H1 (cell line): ENCODE measurements around the gene NMRK2.

ENCODE experiments used
- ATF2 ChIP-seq: IDR thresholded peaks from 2 replicates; pipeline ENCODE4 v1.6.1; 2012; ENCODE audit warnings: low read length, inconsistent platforms
- ATF3 ChIP-seq: IDR thresholded peaks from 2 replicates; pipeline ENCODE4 v1.6.1; 2011; ENCODE audit warnings: low read depth, mild to moderate bottlenecking, low read length; ENCODE audit not compliant: insufficient read depth
- CTCF ChIP-seq, 3 experiments: IDR thresholded peaks; 1 replicate in 2 of 3; 2 replicates in 1 of 3; pipeline versions ENCODE4 v1.5.1 to v1.6.1; 2011; ENCODE audit warnings: low read length in 3 of 3, mild to moderate bottlenecking in 3 of 3, inconsistent platforms in 2 of 3, low read depth in 1 of 3, moderate library complexity in 1 of 3; ENCODE audit not compliant: insufficient read depth in 1 of 3; ENCODE audit errors: control extremely low read depth in 1 of 3
- EP300 ChIP-seq, 2 experiments: IDR thresholded peaks; 1 replicate in 1 of 2; 2 replicates in 1 of 2; pipeline ENCODE4 v1.6.1; 2011 to 2012; ENCODE audit warnings: low read depth in 2 of 2, low read length in 2 of 2, mild to moderate bottlenecking in 2 of 2, borderline replicate concordance in 1 of 2, inconsistent platforms in 1 of 2, moderate library complexity in 1 of 2
- EZH2 ChIP-seq: fragments of 200-600 bp; sonication (generic); IDR thresholded peaks from 2 replicates; pipeline ENCODE4 v1.7.1; 2012; ENCODE audit warnings: low read depth, mild to moderate bottlenecking, moderate library complexity, low read length, inconsistent platforms; ENCODE audit not compliant: severe bottlenecking
- MAX ChIP-seq: IDR thresholded peaks from 2 replicates; pipeline ENCODE4 v1.6.1; 2012; ENCODE audit warnings: inconsistent platforms
- PHF8 ChIP-seq: fragments of 200-600 bp; sonication (generic); conservative IDR thresholded peaks from 2 replicates; pipeline ENCODE4 v1.7.1; 2012; ENCODE audit warnings: low read depth, mild to moderate bottlenecking, inconsistent platforms, low read length, moderate library complexity
- POLR2A ChIP-seq, 2 experiments: IDR thresholded peaks; 1 replicate in 1 of 2; 2 replicates in 1 of 2; pipeline ENCODE4 v1.6.1; 2011; ENCODE audit warnings: low read depth in 2 of 2, low read length in 2 of 2, mild to moderate bottlenecking in 2 of 2; ENCODE audit errors: control extremely low read depth in 1 of 2
- POLR2AphosphoS5 ChIP-seq: IDR thresholded peaks from 2 replicates; pipeline ENCODE4 v1.6.1; 2011; ENCODE audit warnings: low read depth, low read length
- RFX5 ChIP-seq: IDR thresholded peaks from 2 replicates; pipeline ENCODE4 v1.6.1; 2011; ENCODE audit warnings: low read depth, low read length, improper control_type of control experiment, borderline replicate concordance
- RXRA ChIP-seq: IDR thresholded peaks from 2 replicates; pipeline ENCODE4 v1.6.1; 2011; ENCODE audit warnings: low read depth, mild to moderate bottlenecking, low read length, moderate library complexity; ENCODE audit not compliant: insufficient read depth
- SIN3A ChIP-seq, 2 experiments: IDR thresholded peaks in 1 of 2; conservative IDR thresholded peaks in 1 of 2; 2 replicates each; pipeline ENCODE4 v1.6.1; 2011 to 2012; ENCODE audit warnings: low read length in 2 of 2, improper control_type of control experiment in 1 of 2, low read depth in 1 of 2, mild to moderate bottlenecking in 1 of 2
- SP1 ChIP-seq: IDR thresholded peaks from 2 replicates; pipeline ENCODE4 v1.6.1; 2011; ENCODE audit warnings: low read depth, low read length

- TF ChIP-seq POLR2A (IDR thresholded peaks at IDR 0.05; ENCODE audit: control extremely low read depth in 1 of 2, low read depth in 2 of 2, low read length in 2 of 2) (no peak), SIN3A (conservative IDR thresholded peaks at IDR 0.05 in 1 of 2, IDR thresholded peaks at IDR 0.05 in 1 of 2; ENCODE audit: low read depth in 1 of 2, low read length in 2 of 2) (no peak), MAX (no peak), CTCF (IDR thresholded peaks at IDR 0.05; ENCODE audit: control extremely low read depth in 1 of 3, insufficient read depth in 1 of 3, low read depth in 1 of 3, low read length in 3 of 3) (no peak), ATF2 (no peak), EP300 (IDR thresholded peaks at IDR 0.05; ENCODE audit: borderline replicate concordance in 1 of 2, low read depth in 2 of 2, low read length in 2 of 2) (no peak), EZH2 (no peak), SP1 (no peak), ATF3 (no peak), POLR2AphosphoS5 (no peak), RFX5 (no peak), PHF8 (no peak), RXRA (no peak)
Measured at GRCh38 chr19:3890591-3890990, 42.3 kb upstream of the NMRK2 start.
